ENCODE results near the gene WDR26.
"Not testable (repeated sequence)": the region's sequence is repeated elsewhere in the genome, so short reads cannot be mapped to it uniquely, and the experiment has no call there.

The WDR26 gene

GRCh38 chr1:224353975-224354925, 80.3 kb downstream of the WDR26 start:
- in situ Hi-C loops (cut with HindIII; ENCODE audit: low sequenced_read_pairs), result no loop called here

- in situ Hi-C loops (cut with HindIII; ENCODE audit: low sequenced_read_pairs), result not testable (repeated sequence)
These were observed 82.0 kb downstream of the WDR26 start for GRCh38 chr1:224352436-224353085.

- in situ Hi-C loops (cut with HindIII; ENCODE audit: low sequenced_read_pairs), result not testable (repeated sequence)
These were observed 84.9 kb downstream of the WDR26 start for GRCh38 chr1:224349716-224350115.

- in situ Hi-C loops (cut with HindIII; ENCODE audit: low sequenced_read_pairs), result no loop called here
These were observed 86.5 kb downstream of the WDR26 start for GRCh38 chr1:224348137-224348536.

- in situ Hi-C loops (cut with HindIII; ENCODE audit: low sequenced_read_pairs), result no loop called here
These were observed 90.9 kb downstream of the WDR26 start for GRCh38 chr1:224343679-224344078.

GRCh38 chr1:224340453-224341384, 93.9 kb downstream of the WDR26 start:
- in situ Hi-C loops (cut with HindIII; ENCODE audit: low sequenced_read_pairs), result not testable (repeated sequence)

GRCh38 chr1:224339442-224340033, 95.1 kb downstream of the WDR26 start:
- in situ Hi-C loops (cut with HindIII; ENCODE audit: low sequenced_read_pairs), result no loop called here

GRCh38 chr1:224338150-224338838, 96.3 kb downstream of the WDR26 start:
- in situ Hi-C loops (cut with HindIII; ENCODE audit: low sequenced_read_pairs), result no loop called here
